GM23338 (cell line): ENCODE results near the gene HECTD3.

Experiments used
- EZH2 ChIP-seq: fragments of 200-600 bp; sonication (generic); IDR thresholded peaks from one replicate; pipeline ENCODE4 v1.8.0; 2017; ENCODE audit warnings: antibody characterized with exemption, mild to moderate bottlenecking, low read depth; ENCODE audit not compliant: unreplicated experiment
- TF ChIP-seq, protein P1 (sequence below), 2 experiments: fragments of 200-600 bp in 1 of 2; sonication (generic) in 1 of 2; conservative IDR thresholded peaks; 2 replicates each; pipeline versions ENCODE4 v1.5.1 to v1.6.1; 2016 to 2017; ENCODE audit warnings: antibody characterized with exemption in 2 of 2, low read depth in 2 of 2, mild to moderate bottlenecking in 2 of 2, moderate library complexity in 1 of 2

DNA sequence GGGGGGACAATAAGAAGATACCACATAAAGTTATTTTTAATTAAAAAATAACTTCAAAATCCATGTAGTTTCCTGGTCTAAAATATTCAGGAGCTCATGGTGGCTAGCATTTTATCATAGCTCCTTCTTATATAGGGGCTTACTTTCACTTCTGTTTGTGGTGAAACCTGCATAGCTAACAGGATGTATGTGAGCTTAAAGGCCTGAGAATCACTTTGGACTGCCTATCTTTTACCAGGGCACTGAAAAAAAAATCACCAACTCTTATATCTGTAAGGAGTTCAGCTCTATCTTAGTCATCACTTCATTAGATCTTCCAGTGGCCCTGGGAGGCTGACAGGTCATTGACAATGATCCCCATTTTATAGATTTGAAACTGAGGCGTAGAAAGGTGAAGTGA, 22.2 kb upstream of the HECTD3 start:
- TF ChIP-seq, protein P1, sequence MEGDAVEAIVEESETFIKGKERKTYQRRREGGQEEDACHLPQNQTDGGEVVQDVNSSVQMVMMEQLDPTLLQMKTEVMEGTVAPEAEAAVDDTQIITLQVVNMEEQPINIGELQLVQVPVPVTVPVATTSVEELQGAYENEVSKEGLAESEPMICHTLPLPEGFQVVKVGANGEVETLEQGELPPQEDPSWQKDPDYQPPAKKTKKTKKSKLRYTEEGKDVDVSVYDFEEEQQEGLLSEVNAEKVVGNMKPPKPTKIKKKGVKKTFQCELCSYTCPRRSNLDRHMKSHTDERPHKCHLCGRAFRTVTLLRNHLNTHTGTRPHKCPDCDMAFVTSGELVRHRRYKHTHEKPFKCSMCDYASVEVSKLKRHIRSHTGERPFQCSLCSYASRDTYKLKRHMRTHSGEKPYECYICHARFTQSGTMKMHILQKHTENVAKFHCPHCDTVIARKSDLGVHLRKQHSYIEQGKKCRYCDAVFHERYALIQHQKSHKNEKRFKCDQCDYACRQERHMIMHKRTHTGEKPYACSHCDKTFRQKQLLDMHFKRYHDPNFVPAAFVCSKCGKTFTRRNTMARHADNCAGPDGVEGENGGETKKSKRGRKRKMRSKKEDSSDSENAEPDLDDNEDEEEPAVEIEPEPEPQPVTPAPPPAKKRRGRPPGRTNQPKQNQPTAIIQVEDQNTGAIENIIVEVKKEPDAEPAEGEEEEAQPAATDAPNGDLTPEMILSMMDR (conservative IDR thresholded peaks at IDR 0.05; ENCODE audit: low read depth in 2 of 2) = no peak
- no peak for TF ChIP-seq EZH2
